H1 (cell line): ENCODE measurements around the gene RPL23. TPM values are rescaled to one million over a fixed set of nuclear protein-coding genes. Genes with fewer than 3 reads are reported as not detected.

Experiments
- ATF3 ChIP-seq: IDR thresholded peaks from 2 replicates; pipeline ENCODE4 v1.6.1; 2011; ENCODE audit warnings: low read depth, mild to moderate bottlenecking, low read length; ENCODE audit not compliant: insufficient read depth
- CBX8 ChIP-seq: fragments of 300-800, 300-1000 bp; sonication (generic); IDR thresholded peaks from 2 replicates; pipeline ENCODE4 v1.7.1; 2016; ENCODE audit warnings: low read depth, low read length, borderline replicate concordance
- CEBPB ChIP-seq: IDR thresholded peaks from 2 replicates; pipeline ENCODE4 v1.6.1; 2012; ENCODE audit warnings: low read depth, low read length
- CHD1 ChIP-seq: IDR thresholded peaks from 2 replicates; pipeline ENCODE4 v1.6.1; 2012; ENCODE audit warnings: low read depth, low read length, improper control_type of control experiment
- CHD2 ChIP-seq: IDR thresholded peaks from 2 replicates; pipeline ENCODE4 v1.6.1; 2012; ENCODE audit warnings: low read length, improper control_type of control experiment
- CTBP2 ChIP-seq: IDR thresholded peaks from 2 replicates; pipeline ENCODE4 v1.7.0; 2011; ENCODE audit warnings: borderline replicate concordance, mild to moderate bottlenecking, moderate library complexity, mixed read lengths, low read length; ENCODE audit not compliant: insufficient read depth, insufficient read length
- CTCF ChIP-seq, 3 experiments: IDR thresholded peaks; 1 replicate in 2 of 3; 2 replicates in 1 of 3; pipeline versions ENCODE4 v1.5.1 to v1.6.1; 2011; ENCODE audit warnings: low read length in 3 of 3, mild to moderate bottlenecking in 3 of 3, inconsistent platforms in 2 of 3, low read depth in 1 of 3, moderate library complexity in 1 of 3; ENCODE audit not compliant: insufficient read depth in 1 of 3; ENCODE audit errors: control extremely low read depth in 1 of 3
- EP300 ChIP-seq, 2 experiments: IDR thresholded peaks; 1 replicate in 1 of 2; 2 replicates in 1 of 2; pipeline ENCODE4 v1.6.1; 2011 to 2012; ENCODE audit warnings: low read depth in 2 of 2, low read length in 2 of 2, mild to moderate bottlenecking in 2 of 2, borderline replicate concordance in 1 of 2, inconsistent platforms in 1 of 2, moderate library complexity in 1 of 2
- GABPA ChIP-seq: IDR thresholded peaks from 2 replicates; pipeline ENCODE4 v1.6.1; 2011; ENCODE audit warnings: mild to moderate bottlenecking, low read length, moderate library complexity, borderline replicate concordance; ENCODE audit not compliant: insufficient read depth
- GTF2F1 ChIP-seq: IDR thresholded peaks from 2 replicates; pipeline ENCODE4 v1.6.1; 2012; ENCODE audit warnings: low read depth, low read length, improper control_type of control experiment, borderline replicate concordance
- KDM1A ChIP-seq: fragments of 200-600, 300-600 bp; sonication (generic); IDR thresholded peaks from 2 replicates; pipeline ENCODE4 v1.7.1; 2016; ENCODE audit warnings: mild to moderate bottlenecking, low read length, borderline replicate concordance
- KDM5A ChIP-seq: fragments of 200-600 bp; IDR thresholded peaks from 2 replicates; pipeline ENCODE4 v1.7.1; 2012; ENCODE audit warnings: mild to moderate bottlenecking, low read length, inconsistent platforms, mixed read lengths
- POLR2AphosphoS5 ChIP-seq: IDR thresholded peaks from 2 replicates; pipeline ENCODE4 v1.6.1; 2011; ENCODE audit warnings: low read depth, low read length
- RNF2 ChIP-seq: fragments of 200-900, 300-1000 bp; sonication (generic); IDR thresholded peaks from 2 replicates; pipeline ENCODE4 v1.7.1; 2016; ENCODE audit warnings: borderline replicate concordance, low read depth, mild to moderate bottlenecking, antibody characterized with exemption, low read length; ENCODE audit not compliant: poor library complexity, severe bottlenecking; ENCODE audit errors: missing control alignments
- SAP30 ChIP-seq: fragments of 300-600 bp; sonication (generic); IDR thresholded peaks from 2 replicates; pipeline ENCODE4 v1.7.1; 2012; ENCODE audit warnings: low read length, moderate library complexity, mild to moderate bottlenecking, inconsistent platforms; ENCODE audit not compliant: insufficient read depth, insufficient replicate concordance
- SP1 ChIP-seq: IDR thresholded peaks from 2 replicates; pipeline ENCODE4 v1.6.1; 2011; ENCODE audit warnings: low read depth, low read length
- SUZ12 ChIP-seq: fragments of 200-600 bp; sonication (generic); IDR thresholded peaks from 2 replicates; pipeline ENCODE4 v1.6.1; 2012; ENCODE audit warnings: mild to moderate bottlenecking, inconsistent platforms, low read length, moderate library complexity, mixed read lengths
- USF2 ChIP-seq: IDR thresholded peaks from 2 replicates; pipeline ENCODE4 v1.6.1; 2011; ENCODE audit warnings: low read length, improper control_type of control experiment
- YY1 ChIP-seq: IDR thresholded peaks from 2 replicates; pipeline ENCODE4 v1.6.1; 2011; ENCODE audit warnings: low read depth, mild to moderate bottlenecking, low read length
- polyA plus RNA-seq, 7 experiments: library from polyadenylated mRNA; depleted of rRNA in 3 of 7; stranded (reverse) in 5 of 7; unstranded in 2 of 7; fragments of >200 nt in 5 of 7; fragments of 200-250 nt in 2 of 7; gene quantifications; 1 replicate in 5 of 7; 2 replicates in 1 of 7; 4 replicates in 1 of 7; pipeline versions ENCODE4 v1.2.1 to v1.2.3, GENCODE V29; 2011 to 2013; ENCODE audit warnings: missing spikeins in 2 of 7, mixed read lengths in 2 of 7
- total RNA-seq: library from RNA; stranded (reverse); fragmentation: NEBNext Ultra II Directional; extraction: Animal tissue kit (Norgen Biotek cat#: 25700); gene quantifications from 2 replicates; pipeline ENCODE4 v1.2.1, GENCODE V29; 2021

The RPL23 gene
- total and polyA plus RNA-seq, 2 of the 8 experiments (the other 6 are each of a cell fraction or from before 2014, with no cell fraction given) = 2,148 to 2,502 TPM

- TF ChIP-seq GTF2F1 (no peak), SP1 (peak; percentile 87; the same call in 1 of the 2 replicates), YY1 (peak; percentile 97), CHD1 (peak; percentile 95), SAP30 (no peak), RNF2 (no peak), KDM5A (no peak), GABPA (peak; percentile 67; the same call in 1 of the 2 replicates), USF2 (no peak), CBX8 (no peak), ATF3 (no peak), CTBP2 (no peak), CEBPB (no peak), CTCF (IDR thresholded peaks at IDR 0.05; ENCODE audit: control extremely low read depth in 1 of 3, insufficient read depth in 1 of 3, low read depth in 1 of 3, low read length in 3 of 3) (no peak), POLR2AphosphoS5 (peak; percentile 89), EP300 (IDR thresholded peaks at IDR 0.05; ENCODE audit: borderline replicate concordance in 1 of 2, low read depth in 2 of 2, low read length in 2 of 2) (peak in 1 of 2 experiments; percentile 98; a peak in 2 of 3 replicates), KDM1A (no peak; the same call in 1 of the 2 replicates), CHD2 (0 out of 2 replicates have a peak, but pooled peaks have one; percentile 27), SUZ12 (no peak)
Measured at GRCh38 chr17:38799501-38800236, 53.9 kb downstream of the RPL23 start, which contains the start of gene PIP4K2B (continued).
